ENCODE measurements around the gene MORN5.

The MORN5 gene

DNA sequence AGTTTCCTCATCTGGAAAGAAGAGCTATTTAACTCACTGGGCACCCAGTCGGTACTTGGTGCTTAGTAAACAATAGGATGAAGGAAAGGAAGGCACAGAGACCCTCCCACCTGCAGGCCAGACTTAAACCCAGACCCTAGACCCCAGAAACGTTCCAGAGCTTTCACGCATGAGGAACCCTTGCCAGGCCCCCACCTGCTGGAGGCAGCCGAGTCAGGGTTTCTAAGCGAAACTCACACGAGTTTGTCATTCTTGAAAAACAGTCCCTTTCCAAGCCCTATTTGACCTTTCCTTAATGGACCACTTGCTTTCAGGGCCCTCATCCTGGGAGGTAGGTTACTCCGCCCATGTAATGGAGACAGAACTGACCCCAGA is 30.8 kb upstream of the MORN5 start:
- Mint-ChIP-seq H3K9me3 (no peaks in the 10 kb centered on the region), H3K4me1 (peaks cover 18% of the 10 kb centered on the region), H3K36me3 (no peaks in the 10 kb centered on the region), H3K4me3 (no peak overlapping the region), H3K27ac (no peak overlapping the region), H3K27me3 (peaks cover 84% of the 10 kb centered on the region)
- no peak for DNase-seq
- CTCF ChIA-PET, result interaction anchor here (11.2 to 17.1 kb wide), 2 partner anchors 32 to 223 kb away, joined by 248 to 303 read pairs; no protein-coding TSS in a partner anchor

- Mint-ChIP-seq H3K4me1 (peaks cover 18% of the 10 kb centered on the region), H3K36me3 (no peaks in the 10 kb centered on the region), H3K9me3 (no peaks in the 10 kb centered on the region), H3K27ac (no peak overlapping the region), H3K27me3 (peaks cover 74% of the 10 kb centered on the region), H3K4me3 (no peak overlapping the region)
- CTCF ChIA-PET, result interaction anchor here (11.2 to 17.1 kb wide), 2 partner anchors 33 to 222 kb away, joined by 248 to 303 read pairs; no protein-coding TSS in a partner anchor
- no peak for DNase-seq
These were observed 29.7 kb upstream of the MORN5 start for GRCh38 chr9:122129969-122130368.

- H3K27me3 Mint-ChIP-seq, result peaks cover 65% of the 10 kb centered on the region
- no peak overlapping the region for H3K27ac Mint-ChIP-seq
- no peak for DNase-seq
- CTCF ChIA-PET, result no interaction called here
- no peaks in the 10 kb centered on the region for H3K36me3 Mint-ChIP-seq
- no peaks in the 10 kb centered on the region for H3K9me3 Mint-ChIP-seq
- H3K4me3 Mint-ChIP-seq, result no peak overlapping the region
- H3K4me1 Mint-ChIP-seq, result peaks cover 13% of the 10 kb centered on the region
These were observed 28.9 kb upstream of the MORN5 start for GRCh38 chr9:122130837-122131236.

GRCh38 chr9:122131401-122132001 is 28.2 kb upstream of the MORN5 start:
- Mint-ChIP-seq H3K27ac (no peak overlapping the region), H3K9me3 (no peaks in the 10 kb centered on the region), H3K4me1 (peaks cover 6% of the 10 kb centered on the region), H3K36me3 (no peaks in the 10 kb centered on the region), H3K27me3 (peaks cover 58% of the 10 kb centered on the region), H3K4me3 (no peak overlapping the region)
- no peak for DNase-seq
- CTCF ChIA-PET, result interaction anchor here (0.7 to 1.3 kb wide), 2 partner anchors 9 to 12 kb away, joined by 3 to 5 read pairs; no protein-coding TSS in a partner anchor

GRCh38 chr9:122132539-122132938 is 27.2 kb upstream of the MORN5 start:
- no peak for DNase-seq
- Mint-ChIP-seq H3K4me3 (no peak overlapping the region), H3K27me3 (peaks cover 52% of the 10 kb centered on the region), H3K9me3 (no peaks in the 10 kb centered on the region), H3K36me3 (no peaks in the 10 kb centered on the region), H3K4me1 (peaks cover under 1% of the 10 kb centered on the region), H3K27ac (no peak overlapping the region)
- CTCF ChIA-PET, result interaction anchor here (0.7 to 1.3 kb wide), 4 partner anchors 10 to 218 kb away, joined by 3 to 5 read pairs (median 3); no protein-coding TSS in a partner anchor

- H3K9me3 Mint-ChIP-seq, result no peaks in the 10 kb centered on the region
- no peak overlapping the region for H3K4me3 Mint-ChIP-seq
- H3K36me3 Mint-ChIP-seq, result no peaks in the 10 kb centered on the region
- H3K27ac Mint-ChIP-seq, result no peak overlapping the region
- no peak for DNase-seq
- peaks cover 44% of the 10 kb centered on the region for H3K27me3 Mint-ChIP-seq
- CTCF ChIA-PET, result interaction anchor here (0.6 to 1.6 kb wide), 4 partner anchors 11 to 218 kb away, joined by 3 to 7 read pairs (median 4); no protein-coding TSS in a partner anchor
- no peaks in the 10 kb centered on the region for H3K4me1 Mint-ChIP-seq
These were observed 26.3 kb upstream of the MORN5 start for GRCh38 chr9:122133263-122133983.

GRCh38 chr9:122133984-122134535 is 25.6 kb upstream of the MORN5 start:
- no peak overlapping the region for H3K4me3 Mint-ChIP-seq
- H3K27me3 Mint-ChIP-seq, result peaks cover 37% of the 10 kb centered on the region
- no peak overlapping the region for H3K27ac Mint-ChIP-seq
- no peak for DNase-seq
- H3K9me3 Mint-ChIP-seq, result no peaks in the 10 kb centered on the region
- CTCF ChIA-PET, result interaction anchor here (0.6 to 1.6 kb wide), 2 partner anchors 35 to 36 kb away, joined by 4 to 7 read pairs; no protein-coding TSS in a partner anchor
- H3K4me1 Mint-ChIP-seq, result no peaks in the 10 kb centered on the region
- no peaks in the 10 kb centered on the region for H3K36me3 Mint-ChIP-seq

DNA sequence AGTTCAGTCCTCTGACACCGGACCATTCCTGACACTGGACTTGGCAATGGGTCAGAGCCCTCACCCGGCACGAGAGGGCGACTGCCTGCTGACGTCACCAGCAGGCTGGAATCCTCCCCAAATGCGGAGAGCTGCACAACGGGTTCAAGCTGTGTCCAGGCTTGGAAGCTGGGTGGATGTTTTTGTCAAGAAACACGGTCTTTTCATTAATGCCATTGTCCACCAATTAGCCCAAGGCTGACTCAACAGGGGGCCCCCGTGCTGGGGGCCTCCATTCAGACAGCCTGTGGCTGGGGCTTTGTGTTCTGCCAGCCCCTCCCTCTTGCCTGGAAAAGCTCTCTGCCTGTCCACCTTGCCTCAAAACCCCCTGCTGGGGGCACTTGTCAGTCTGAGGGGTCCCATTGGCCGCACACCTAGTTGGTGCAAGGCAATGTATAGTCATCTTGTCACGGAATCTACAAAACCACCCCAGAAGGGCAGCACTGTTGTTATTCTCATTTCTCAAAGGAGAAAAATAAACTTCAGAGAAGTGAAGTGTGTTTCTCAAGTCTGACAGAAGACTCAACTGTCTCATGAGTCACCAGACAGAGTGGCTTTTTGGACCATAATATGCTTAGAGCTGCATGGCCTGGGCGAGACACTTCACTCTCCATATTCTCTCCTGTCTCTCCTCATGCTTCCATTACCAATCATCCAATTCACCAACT is 24.7 kb upstream of the MORN5 start:
- no peak overlapping the region for H3K4me3 Mint-ChIP-seq
- no peak for DNase-seq
- peaks cover 32% of the 10 kb centered on the region for H3K27me3 Mint-ChIP-seq
- H3K27ac Mint-ChIP-seq, result no peak overlapping the region
- no peaks in the 10 kb centered on the region for H3K4me1 Mint-ChIP-seq
- CTCF ChIA-PET, result interaction anchor here (0.9 to 1.8 kb wide), 4 partner anchors 10 to 214 kb away, joined by 3 to 7 read pairs (median 4); no protein-coding TSS in a partner anchor
- H3K36me3 Mint-ChIP-seq, result no peaks in the 10 kb centered on the region
- no peaks in the 10 kb centered on the region for H3K9me3 Mint-ChIP-seq

- Mint-ChIP-seq H3K9me3 (no peaks in the 10 kb centered on the region), H3K27me3 (peaks cover 31% of the 10 kb centered on the region), H3K36me3 (no peaks in the 10 kb centered on the region), H3K4me3 (no peak overlapping the region), H3K4me1 (no peaks in the 10 kb centered on the region), H3K27ac (no peak overlapping the region)
- no peak for DNase-seq
- CTCF ChIA-PET, result interaction anchor here (0.9 to 1.8 kb wide), 4 partner anchors 10 to 214 kb away, joined by 3 to 6 read pairs (median 3); no protein-coding TSS in a partner anchor
These were observed 24.2 kb upstream of the MORN5 start for GRCh38 chr9:122135529-122135859.

DNA sequence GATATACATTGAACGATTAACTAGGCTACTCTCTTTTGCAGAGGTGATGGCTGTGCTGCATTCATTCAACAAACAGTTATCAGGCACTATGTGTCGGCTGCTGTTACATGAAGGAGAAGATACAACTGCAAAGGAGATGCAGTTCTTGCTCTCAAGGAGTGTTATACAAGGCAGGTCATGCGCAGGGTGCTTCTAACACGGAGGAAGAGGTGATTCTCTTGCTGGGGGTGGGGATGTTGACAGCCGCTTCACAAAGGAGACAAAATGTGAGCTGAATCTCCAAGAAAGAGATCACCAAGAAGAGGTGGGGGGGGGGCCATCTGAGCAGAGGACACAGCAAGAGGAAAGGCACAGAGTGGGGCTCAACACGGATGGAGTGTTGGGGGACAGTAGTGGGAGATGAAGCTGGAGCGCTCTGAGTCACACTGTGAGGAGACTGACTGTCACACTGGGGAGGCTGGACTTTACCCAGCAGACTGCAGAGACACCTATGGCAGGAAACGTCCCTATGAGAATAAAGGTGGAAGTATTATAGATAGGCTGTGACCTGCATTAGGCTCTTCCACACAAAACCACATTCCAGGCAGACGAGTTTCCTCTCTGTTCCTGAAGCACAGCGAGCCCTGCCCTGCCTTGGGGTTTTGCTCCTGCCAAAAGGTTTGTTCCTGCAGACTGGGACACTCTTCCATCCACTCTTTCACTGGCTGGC is 21.0 kb upstream of the MORN5 start:
- CTCF ChIA-PET, result interaction anchor here (1.7 kb wide), 1 partner anchor 15 kb away, joined by 9 read pairs; no protein-coding TSS in a partner anchor
- H3K27ac Mint-ChIP-seq, result no peak overlapping the region
- H3K36me3 Mint-ChIP-seq, result peaks cover 5% of the 10 kb centered on the region
- H3K4me3 Mint-ChIP-seq, result no peak overlapping the region
- H3K9me3 Mint-ChIP-seq, result no peaks in the 10 kb centered on the region
- H3K4me1 Mint-ChIP-seq, result no peaks in the 10 kb centered on the region
- DNase-seq, result no peak
- H3K27me3 Mint-ChIP-seq, result peaks cover 4% of the 10 kb centered on the region

- no peaks in the 10 kb centered on the region for H3K9me3 Mint-ChIP-seq
- no peak overlapping the region for H3K4me3 Mint-ChIP-seq
- no peak overlapping the region for H3K27ac Mint-ChIP-seq
- CTCF ChIA-PET, result no interaction called here
- H3K27me3 Mint-ChIP-seq, result peaks cover 4% of the 10 kb centered on the region
- peaks cover 16% of the 10 kb centered on the region for H3K36me3 Mint-ChIP-seq
- DNase-seq, result no peak
- H3K4me1 Mint-ChIP-seq, result no peaks in the 10 kb centered on the region
These were observed 19.1 kb upstream of the MORN5 start for GRCh38 chr9:122140368-122141193.

GRCh38 chr9:122141671-122142070 is 18.0 kb upstream of the MORN5 start:
- Mint-ChIP-seq H3K36me3 (peaks cover 17% of the 10 kb centered on the region), H3K27me3 (peaks cover 4% of the 10 kb centered on the region), H3K4me3 (no peak overlapping the region), H3K4me1 (no peaks in the 10 kb centered on the region), H3K9me3 (no peaks in the 10 kb centered on the region), H3K27ac (no peak overlapping the region)
- CTCF ChIA-PET, result no interaction called here
- DNase-seq, result no peak

GRCh38 chr9:122143296-122143695 is 16.4 kb upstream of the MORN5 start:
- CTCF ChIA-PET, result interaction anchor here (0.8 to 1.0 kb wide), 2 partner anchors 11 to 18 kb away, joined by 3 to 6 read pairs; no protein-coding TSS in a partner anchor
- peaks cover 23% of the 10 kb centered on the region for H3K36me3 Mint-ChIP-seq
- H3K27me3 Mint-ChIP-seq, result no peaks in the 10 kb centered on the region

More at GRCh38 chr9:122143296-122143695, 16.4 kb upstream of the MORN5 start:
- H3K9me3 Mint-ChIP-seq, result no peaks in the 10 kb centered on the region
- no peak overlapping the region for H3K4me3 Mint-ChIP-seq
- no peak for DNase-seq
- no peaks in the 10 kb centered on the region for H3K4me1 Mint-ChIP-seq
- H3K27ac Mint-ChIP-seq, result no peak overlapping the region

Measured in activated naive CD4-positive, alpha-beta T cell treated with anti-CD3 and anti-CD28 coated beads, Interleukin-2, amount 10 ng/mL, durations not matched to agents 7 days and 5 days (primary cell).